H1 (cell line): ENCODE results near the gene CASP4.

Experiments
- ATF3 ChIP-seq: IDR thresholded peaks from 2 replicates; pipeline ENCODE4 v1.6.1; 2011; ENCODE audit warnings: low read depth, mild to moderate bottlenecking, low read length; ENCODE audit not compliant: insufficient read depth
- CBX8 ChIP-seq: fragments of 300-800, 300-1000 bp; sonication (generic); IDR thresholded peaks from 2 replicates; pipeline ENCODE4 v1.7.1; 2016; ENCODE audit warnings: low read depth, low read length, borderline replicate concordance
- CEBPB ChIP-seq: IDR thresholded peaks from 2 replicates; pipeline ENCODE4 v1.6.1; 2012; ENCODE audit warnings: low read depth, low read length
- CTCF ChIP-seq, 3 experiments: IDR thresholded peaks; 1 replicate in 2 of 3; 2 replicates in 1 of 3; pipeline versions ENCODE4 v1.5.1 to v1.6.1; 2011; ENCODE audit warnings: low read length in 3 of 3, mild to moderate bottlenecking in 3 of 3, inconsistent platforms in 2 of 3, low read depth in 1 of 3, moderate library complexity in 1 of 3; ENCODE audit not compliant: insufficient read depth in 1 of 3; ENCODE audit errors: control extremely low read depth in 1 of 3
- EZH2 ChIP-seq: fragments of 200-600 bp; sonication (generic); IDR thresholded peaks from 2 replicates; pipeline ENCODE4 v1.7.1; 2012; ENCODE audit warnings: low read depth, mild to moderate bottlenecking, moderate library complexity, low read length, inconsistent platforms; ENCODE audit not compliant: severe bottlenecking
- POLR2A ChIP-seq, 2 experiments: IDR thresholded peaks; 1 replicate in 1 of 2; 2 replicates in 1 of 2; pipeline ENCODE4 v1.6.1; 2011; ENCODE audit warnings: low read depth in 2 of 2, low read length in 2 of 2, mild to moderate bottlenecking in 2 of 2; ENCODE audit errors: control extremely low read depth in 1 of 2
- POLR2AphosphoS5 ChIP-seq: IDR thresholded peaks from 2 replicates; pipeline ENCODE4 v1.6.1; 2011; ENCODE audit warnings: low read depth, low read length
- RAD21 ChIP-seq, 2 experiments: IDR thresholded peaks in 1 of 2; conservative IDR thresholded peaks in 1 of 2; 2 replicates each; pipeline ENCODE4 v1.6.1; 2011; ENCODE audit warnings: low read depth in 2 of 2, low read length in 2 of 2, improper control_type of control experiment in 1 of 2, inconsistent platforms in 1 of 2, mild to moderate bottlenecking in 1 of 2, moderate library complexity in 1 of 2
- SIX5 ChIP-seq: IDR thresholded peaks from 2 replicates; pipeline ENCODE4 v1.6.1; 2011; ENCODE audit warnings: mild to moderate bottlenecking, low read depth, low read length
- TAF1 ChIP-seq: IDR thresholded peaks from 2 replicates; pipeline ENCODE4 v1.6.1; 2011; ENCODE audit warnings: mild to moderate bottlenecking, low read depth, low read length
- TEAD4 ChIP-seq: IDR thresholded peaks from 2 replicates; pipeline ENCODE4 v1.6.1; 2012; ENCODE audit warnings: low read depth, low read length, inconsistent platforms, mixed read lengths
- ZNF274 ChIP-seq: IDR thresholded peaks from 2 replicates; pipeline ENCODE4 v1.7.0; 2012; ENCODE audit warnings: low read length, borderline replicate concordance; ENCODE audit errors: extremely low read depth

- no peak for TF ChIP-seq POLR2AphosphoS5
- TF ChIP-seq POLR2A (IDR thresholded peaks at IDR 0.05; ENCODE audit: control extremely low read depth in 1 of 2, low read depth in 2 of 2, low read length in 2 of 2) = no peak
- TF ChIP-seq SIX5 = no peak
- no peak for TF ChIP-seq RAD21 (IDR thresholded peaks at IDR 0.05 in 1 of 2, conservative IDR thresholded peaks at IDR 0.05 in 1 of 2; ENCODE audit: low read depth in 2 of 2, low read length in 2 of 2)
- no peak for TF ChIP-seq TEAD4
- TF ChIP-seq CTCF (IDR thresholded peaks at IDR 0.05; ENCODE audit: control extremely low read depth in 1 of 3, insufficient read depth in 1 of 3, low read depth in 1 of 3, low read length in 3 of 3) = no peak
- no peak for TF ChIP-seq TAF1
- no peak for TF ChIP-seq ZNF274
- no peak for TF ChIP-seq CEBPB
- no peak for TF ChIP-seq ATF3
- TF ChIP-seq EZH2 = no peak
- no peak for TF ChIP-seq CBX8
Measured at GRCh38 chr11:104893876-104894275, 74.5 kb downstream of the CASP4 start.
